ENCODE measurements around the gene APC2. TPM values are rescaled to one million over a fixed set of nuclear protein-coding genes. Genes with fewer than 3 reads are reported as not detected.
"Not testable (repeated sequence)": the region's sequence is repeated elsewhere in the genome, so short reads cannot be mapped to it uniquely, and the experiment has no call there.

Gene APC2
- total RNA-seq, 2 experiments from 2014 or later: 0.57 to 5.5 TPM

GRCh38 chr19:1497578-1498235 lies 47.8 kb downstream of the APC2 start:
- BruUV-seq (replicated peaks): no TSS peak

GRCh38 chr19:1499231-1499630 lies 49.3 kb downstream of the APC2 start:
- CTCF ChIA-PET (ENCODE audit: unreplicated experiment); H3K9me2 ChIP-seq (ENCODE audit: insufficient read depth, low read length); H3K79me2 ChIP-seq (ENCODE audit: insufficient read depth, low read depth, low read length); BruUV-seq (replicated peaks); H2AFZ ChIP-seq (ENCODE audit: low read length); H3K9me3 ChIP-seq (ENCODE audit: low read length); H3K4me1 ChIP-seq (ENCODE audit: insufficient read depth, low read length, poor library complexity, severe bottlenecking); H3K4me3 ChIP-seq (ENCODE audit: low read depth, low read length, poor library complexity, severe bottlenecking); H4K20me1 ChIP-seq (ENCODE audit: insufficient read depth, low read length); POLR2A ChIA-PET; H3K36me3 ChIP-seq (ENCODE audit: insufficient read depth, low read length); DNase-seq (ENCODE audit: low spot score); H3K4me2 ChIP-seq (ENCODE audit: low read length); intact Hi-C loops (cut with micrococcal nuclease; ENCODE audit: unreplicated experiment); H3K27ac ChIP-seq (ENCODE audit: low read depth, low read length, poor library complexity, severe bottlenecking): not testable (repeated sequence)

More at GRCh38 chr19:1497578-1498235, 47.8 kb downstream of the APC2 start:
- intact Hi-C loops (cut with micrococcal nuclease; ENCODE audit: unreplicated experiment): no loop called here
- Histone ChIP-seq H3K9me2 (ENCODE audit: insufficient read depth, low read length) (no peaks in the 10 kb centered on the region), H4K20me1 (ENCODE audit: insufficient read depth, low read length) (no peaks in the 10 kb centered on the region), H3K4me1 (ENCODE audit: insufficient read depth, low read length, poor library complexity, severe bottlenecking) (no peaks in the 10 kb centered on the region), H3K36me3 (ENCODE audit: insufficient read depth, low read length) (no peaks in the 10 kb centered on the region), H2AFZ (ENCODE audit: low read length) (no peak overlapping the region), H3K4me3 (ENCODE audit: low read depth, low read length, poor library complexity, severe bottlenecking) (no peak overlapping the region), H3K4me2 (ENCODE audit: low read length) (no peak overlapping the region), H3K9me3 (ENCODE audit: low read length) (no peaks in the 10 kb centered on the region), H3K79me2 (ENCODE audit: insufficient read depth, low read depth, low read length) (no peaks in the 10 kb centered on the region), H3K27ac (ENCODE audit: low read depth, low read length, poor library complexity, severe bottlenecking) (no peak overlapping the region)
- CTCF ChIA-PET (ENCODE audit: unreplicated experiment): no interaction called here
- TF ChIP-seq, protein P1, sequence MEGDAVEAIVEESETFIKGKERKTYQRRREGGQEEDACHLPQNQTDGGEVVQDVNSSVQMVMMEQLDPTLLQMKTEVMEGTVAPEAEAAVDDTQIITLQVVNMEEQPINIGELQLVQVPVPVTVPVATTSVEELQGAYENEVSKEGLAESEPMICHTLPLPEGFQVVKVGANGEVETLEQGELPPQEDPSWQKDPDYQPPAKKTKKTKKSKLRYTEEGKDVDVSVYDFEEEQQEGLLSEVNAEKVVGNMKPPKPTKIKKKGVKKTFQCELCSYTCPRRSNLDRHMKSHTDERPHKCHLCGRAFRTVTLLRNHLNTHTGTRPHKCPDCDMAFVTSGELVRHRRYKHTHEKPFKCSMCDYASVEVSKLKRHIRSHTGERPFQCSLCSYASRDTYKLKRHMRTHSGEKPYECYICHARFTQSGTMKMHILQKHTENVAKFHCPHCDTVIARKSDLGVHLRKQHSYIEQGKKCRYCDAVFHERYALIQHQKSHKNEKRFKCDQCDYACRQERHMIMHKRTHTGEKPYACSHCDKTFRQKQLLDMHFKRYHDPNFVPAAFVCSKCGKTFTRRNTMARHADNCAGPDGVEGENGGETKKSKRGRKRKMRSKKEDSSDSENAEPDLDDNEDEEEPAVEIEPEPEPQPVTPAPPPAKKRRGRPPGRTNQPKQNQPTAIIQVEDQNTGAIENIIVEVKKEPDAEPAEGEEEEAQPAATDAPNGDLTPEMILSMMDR (conservative IDR thresholded peaks at IDR 0.05; ENCODE audit: low read length): no peak
- TF ChIP-seq EZH2phosphoT487 (IDR thresholded peaks at IDR 0.05; ENCODE audit: borderline replicate concordance, low read depth, low read length): no peak
- no peak for DNase-seq (ENCODE audit: low spot score)
- POLR2A ChIA-PET: no interaction called here

GRCh38 chr19:1501200-1501595 lies 51.3 kb downstream of the APC2 start:
- no peak overlapping the region for H3K27ac ChIP-seq (ENCODE audit: low read depth, low read length, poor library complexity, severe bottlenecking)
- TF ChIP-seq, protein P1 (conservative IDR thresholded peaks at IDR 0.05; ENCODE audit: low read length): no peak
- no peak for TF ChIP-seq EZH2phosphoT487 (IDR thresholded peaks at IDR 0.05; ENCODE audit: borderline replicate concordance, low read depth, low read length)
- intact Hi-C loops (cut with micrococcal nuclease; ENCODE audit: unreplicated experiment): no loop called here
- H2AFZ ChIP-seq (ENCODE audit: low read length): no peak overlapping the region
- no peak overlapping the region for H3K4me2 ChIP-seq (ENCODE audit: low read length)
- CTCF ChIA-PET (ENCODE audit: unreplicated experiment): no interaction called here
- no peak for DNase-seq (ENCODE audit: low spot score)
- POLR2A ChIA-PET: no interaction called here
- no peaks in the 10 kb centered on the region for H3K9me2 ChIP-seq (ENCODE audit: insufficient read depth, low read length)
- H3K4me3 ChIP-seq (ENCODE audit: low read depth, low read length, poor library complexity, severe bottlenecking): no peak overlapping the region
- no peaks in the 10 kb centered on the region for H3K36me3 ChIP-seq (ENCODE audit: insufficient read depth, low read length)
- no peaks in the 10 kb centered on the region for H3K4me1 ChIP-seq (ENCODE audit: insufficient read depth, low read length, poor library complexity, severe bottlenecking)
- no peaks in the 10 kb centered on the region for H4K20me1 ChIP-seq (ENCODE audit: insufficient read depth, low read length)
- BruUV-seq (replicated peaks): no TSS peak
- H3K79me2 ChIP-seq (ENCODE audit: insufficient read depth, low read depth, low read length): no peaks in the 10 kb centered on the region
- no peaks in the 10 kb centered on the region for H3K9me3 ChIP-seq (ENCODE audit: low read length)
